ENCODE measurements around the gene SUV39H1.
A peak's percentile ranks its signal among the peaks of the same experiment; 100 is the strongest.
"Not testable (repeated sequence)": the region's sequence is repeated elsewhere in the genome, so short reads cannot be mapped to it uniquely, and the experiment has no call there.

The SUV39H1 gene

DNA sequence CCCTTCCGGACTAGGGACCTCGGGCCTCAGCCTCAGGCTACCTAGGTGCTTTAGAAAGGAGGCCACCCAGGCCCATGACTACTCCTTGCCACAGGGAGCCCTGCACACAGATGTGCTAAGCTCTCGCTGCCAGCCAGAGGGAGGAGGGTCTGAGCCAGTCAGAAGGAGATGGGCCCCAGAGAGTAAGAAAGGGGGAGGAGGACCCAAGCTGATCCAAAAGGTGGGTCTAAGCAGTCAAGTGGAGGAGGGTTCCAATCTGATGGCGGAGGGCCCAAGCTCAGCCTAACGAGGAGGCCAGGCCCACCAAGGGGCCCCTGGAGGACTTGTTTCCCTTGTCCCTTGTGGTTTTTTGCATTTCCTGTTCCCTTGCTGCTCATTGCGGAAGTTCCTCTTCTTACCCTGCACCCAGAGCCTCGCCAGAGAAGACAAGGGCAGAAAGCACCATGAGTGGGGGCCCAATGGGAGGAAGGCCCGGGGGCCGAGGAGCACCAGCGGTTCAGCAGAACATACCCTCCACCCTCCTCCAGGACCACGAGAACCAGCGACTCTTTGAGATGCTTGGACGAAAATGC lies 13.0 kb upstream of the SUV39H1 start, which contains the start of gene WAS:
Gene WAS, plus strand, starts transcription at position 389 of the 572 bp plus-strand sequence. Its CDS starts 55 bp downstream, at position 444.
- no peak within 1 kb of the TSS for H3K4me3 ChIP-seq
- H3K9ac ChIP-seq (ENCODE audit: insufficient read length): no peak within 1 kb of the TSS
- no peaks in the 10 kb centered on the region for H3K36me3 ChIP-seq (ENCODE audit: insufficient read depth, low read length)
- TF ChIP-seq FOXP2 (optimal IDR thresholded peaks at IDR 0.05; ENCODE audit: control extremely low read depth, extremely low read length, insufficient read depth): no peak
- TF ChIP-seq POLR2AphosphoS5 (IDR thresholded peaks at IDR 0.05; ENCODE audit: borderline replicate concordance, low read depth, low read length): no peak
- no peak for TF ChIP-seq EZH2 (IDR thresholded peaks at IDR 0.05)
- no peak within 1 kb of the TSS for H3K27ac ChIP-seq
- DNase-seq (ENCODE audit: low read depth, low spot score): no peak
- no peaks in the 10 kb centered on the region for H3K9me3 ChIP-seq (ENCODE audit: low read depth, low read length)

DNA sequence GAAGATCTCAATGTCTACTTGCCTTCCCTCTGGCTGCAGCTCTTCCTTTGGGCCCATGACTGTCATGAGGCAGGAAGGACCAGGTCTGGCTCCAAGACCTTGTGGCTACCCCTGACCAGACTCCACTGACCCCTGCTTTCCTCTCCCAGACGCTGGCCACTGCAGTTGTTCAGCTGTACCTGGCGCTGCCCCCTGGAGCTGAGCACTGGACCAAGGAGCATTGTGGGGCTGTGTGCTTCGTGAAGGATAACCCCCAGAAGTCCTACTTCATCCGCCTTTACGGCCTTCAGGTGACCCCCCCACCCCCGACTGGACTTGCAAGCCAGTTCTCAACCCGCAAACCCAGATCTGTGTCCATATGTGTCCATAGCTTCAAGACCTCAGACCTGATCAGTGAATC lies 12.4 kb upstream of the SUV39H1 start:
- Histone ChIP-seq H3K4me3 (no peak overlapping the region), H3K9me3 (ENCODE audit: low read depth, low read length) (no peaks in the 10 kb centered on the region), H3K36me3 (ENCODE audit: insufficient read depth, low read length) (no peaks in the 10 kb centered on the region), H3K9ac (ENCODE audit: insufficient read length) (no peak overlapping the region), H3K27ac (no peak overlapping the region)
- TF ChIP-seq POLR2AphosphoS5 (IDR thresholded peaks at IDR 0.05; ENCODE audit: borderline replicate concordance, low read depth, low read length) (no peak), FOXP2 (optimal IDR thresholded peaks at IDR 0.05; ENCODE audit: control extremely low read depth, extremely low read length, insufficient read depth) (no peak), EZH2 (IDR thresholded peaks at IDR 0.05) (no peak)
- DNase-seq (ENCODE audit: low read depth, low spot score): no peak

DNA sequence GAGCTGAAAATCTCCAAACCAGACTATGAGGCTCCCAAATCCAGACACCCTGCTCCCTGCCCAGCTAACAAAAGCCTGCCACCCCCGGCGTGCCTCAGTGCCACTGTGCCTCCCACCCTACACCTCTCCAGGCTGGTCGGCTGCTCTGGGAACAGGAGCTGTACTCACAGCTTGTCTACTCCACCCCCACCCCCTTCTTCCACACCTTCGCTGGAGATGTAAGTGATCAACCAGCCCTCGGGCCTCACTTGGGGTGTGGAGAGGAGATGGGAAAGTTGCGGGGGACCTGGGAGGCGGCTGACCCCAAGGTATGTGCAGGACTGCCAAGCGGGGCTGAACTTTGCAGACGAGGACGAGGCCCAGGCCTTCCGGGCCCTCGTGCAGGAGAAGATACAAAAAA lies 11.1 kb upstream of the SUV39H1 start:
- H3K27ac ChIP-seq: no peak overlapping the region
- TF ChIP-seq EZH2 (IDR thresholded peaks at IDR 0.05) (no peak), FOXP2 (optimal IDR thresholded peaks at IDR 0.05; ENCODE audit: control extremely low read depth, extremely low read length, insufficient read depth) (no peak), POLR2AphosphoS5 (IDR thresholded peaks at IDR 0.05; ENCODE audit: borderline replicate concordance, low read depth, low read length) (no peak)
- H3K9me3 ChIP-seq (ENCODE audit: low read depth, low read length): no peaks in the 10 kb centered on the region
- H3K9ac ChIP-seq (ENCODE audit: insufficient read length): no peak overlapping the region
- no peak for DNase-seq (ENCODE audit: low read depth, low spot score)
- no peak overlapping the region for H3K4me3 ChIP-seq
- H3K36me3 ChIP-seq (ENCODE audit: insufficient read depth, low read length): no peaks in the 10 kb centered on the region

DNA sequence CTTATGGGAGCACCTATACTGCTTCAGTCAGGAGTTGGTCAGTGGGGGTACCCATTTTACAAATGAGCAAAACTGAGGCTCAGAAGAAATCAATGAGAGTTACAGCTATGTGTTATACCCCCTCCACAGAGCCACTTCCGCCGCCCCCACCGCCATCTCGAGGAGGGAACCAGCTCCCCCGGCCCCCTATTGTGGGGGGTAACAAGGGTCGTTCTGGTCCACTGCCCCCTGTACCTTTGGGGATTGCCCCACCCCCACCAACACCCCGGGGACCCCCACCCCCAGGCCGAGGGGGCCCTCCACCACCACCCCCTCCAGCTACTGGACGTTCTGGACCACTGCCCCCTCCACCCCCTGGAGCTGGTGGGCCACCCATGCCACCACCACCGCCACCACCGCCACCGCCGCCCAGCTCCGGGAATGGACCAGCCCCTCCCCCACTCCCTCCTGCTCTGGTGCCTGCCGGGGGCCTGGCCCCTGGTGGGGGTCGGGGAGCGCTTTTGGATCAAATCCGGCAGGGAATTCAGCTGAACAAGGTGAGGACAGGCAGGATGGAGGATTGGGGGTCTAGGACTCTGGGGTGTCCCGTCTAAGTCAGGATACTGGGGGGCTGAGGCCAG lies 7.9 kb upstream of the SUV39H1 start:
- H3K4me3 ChIP-seq: no peak overlapping the region
- no peaks in the 10 kb centered on the region for H3K9me3 ChIP-seq (ENCODE audit: low read depth, low read length)
- no peaks in the 10 kb centered on the region for H3K36me3 ChIP-seq (ENCODE audit: insufficient read depth, low read length)
- no peak for TF ChIP-seq EZH2 (IDR thresholded peaks at IDR 0.05)
- no peak for TF ChIP-seq FOXP2 (optimal IDR thresholded peaks at IDR 0.05; ENCODE audit: control extremely low read depth, extremely low read length, insufficient read depth)
- TF ChIP-seq POLR2AphosphoS5 (IDR thresholded peaks at IDR 0.05; ENCODE audit: borderline replicate concordance, low read depth, low read length): no peak
- no peak for DNase-seq (ENCODE audit: low read depth, low spot score)
- H3K9ac ChIP-seq (ENCODE audit: insufficient read length): no peak overlapping the region
- no peak overlapping the region for H3K27ac ChIP-seq

DNA sequence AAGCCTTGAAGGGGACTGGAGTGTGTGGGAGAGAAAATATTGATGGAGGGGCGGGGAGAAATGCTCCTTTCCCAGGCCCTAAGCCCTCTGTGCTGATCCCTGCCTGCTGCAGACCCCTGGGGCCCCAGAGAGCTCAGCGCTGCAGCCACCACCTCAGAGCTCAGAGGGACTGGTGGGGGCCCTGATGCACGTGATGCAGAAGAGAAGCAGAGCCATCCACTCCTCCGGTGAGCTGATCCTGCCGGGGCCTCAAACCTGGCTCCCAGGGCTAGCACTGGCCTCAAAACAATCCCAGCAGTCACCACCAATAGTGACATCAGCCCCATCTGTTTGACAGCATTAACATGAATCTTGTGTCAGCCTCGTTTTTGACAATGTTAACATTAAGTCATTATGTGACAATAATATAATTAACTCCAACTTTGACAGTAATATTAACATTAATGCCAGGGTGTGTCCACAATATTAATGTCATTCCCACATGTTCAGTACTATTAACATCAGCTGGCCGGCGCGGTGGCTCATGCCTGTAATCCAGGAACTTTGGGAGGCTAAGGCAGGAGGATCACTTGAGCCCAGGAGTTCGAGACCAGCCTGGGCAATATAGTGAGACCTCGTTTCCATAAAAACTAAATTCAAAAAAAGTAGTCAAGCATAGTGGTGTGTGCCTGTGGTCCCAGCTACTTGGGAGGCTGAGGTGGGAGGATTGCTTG lies 7.2 kb upstream of the SUV39H1 start:
- no peak overlapping the region for H3K4me3 ChIP-seq
- DNase-seq (ENCODE audit: low read depth, low spot score): no peak
- no peak overlapping the region for H3K27ac ChIP-seq
- TF ChIP-seq POLR2AphosphoS5 (IDR thresholded peaks at IDR 0.05; ENCODE audit: borderline replicate concordance, low read depth, low read length) (no peak), EZH2 (IDR thresholded peaks at IDR 0.05) (no peak), FOXP2 (optimal IDR thresholded peaks at IDR 0.05; ENCODE audit: control extremely low read depth, extremely low read length, insufficient read depth) (no peak)
- no peak overlapping the region for H3K9ac ChIP-seq (ENCODE audit: insufficient read length)
- no peaks in the 10 kb centered on the region for H3K9me3 ChIP-seq (ENCODE audit: low read depth, low read length)
- H3K36me3 ChIP-seq (ENCODE audit: insufficient read depth, low read length): no peaks in the 10 kb centered on the region

DNA sequence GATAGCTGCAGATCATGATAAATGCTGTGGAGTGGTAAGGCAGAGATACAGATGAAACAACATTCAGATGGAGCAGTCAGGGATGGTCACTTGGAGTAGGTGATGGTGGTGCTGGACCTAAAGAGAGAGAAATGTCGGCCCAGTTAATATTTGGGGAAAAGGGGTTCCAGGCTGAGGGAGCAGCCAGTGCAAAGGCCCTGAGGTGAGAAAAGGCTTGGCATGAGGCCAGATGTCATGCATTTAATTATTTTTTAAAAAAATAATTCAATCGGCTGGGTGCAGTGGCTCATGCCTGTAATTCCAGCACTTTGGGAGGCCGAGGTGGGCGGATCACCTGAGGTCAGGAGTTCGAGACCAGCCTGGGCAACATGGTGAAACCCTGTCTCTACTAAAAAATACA lies 4.8 kb upstream of the SUV39H1 start:
- not testable (repeated sequence) for H3K4me3 ChIP-seq; DNase-seq (ENCODE audit: low read depth, low spot score); H3K9ac ChIP-seq (ENCODE audit: insufficient read length); H3K27ac ChIP-seq; H3K36me3 ChIP-seq (ENCODE audit: insufficient read depth, low read length); H3K9me3 ChIP-seq (ENCODE audit: low read depth, low read length)

DNA sequence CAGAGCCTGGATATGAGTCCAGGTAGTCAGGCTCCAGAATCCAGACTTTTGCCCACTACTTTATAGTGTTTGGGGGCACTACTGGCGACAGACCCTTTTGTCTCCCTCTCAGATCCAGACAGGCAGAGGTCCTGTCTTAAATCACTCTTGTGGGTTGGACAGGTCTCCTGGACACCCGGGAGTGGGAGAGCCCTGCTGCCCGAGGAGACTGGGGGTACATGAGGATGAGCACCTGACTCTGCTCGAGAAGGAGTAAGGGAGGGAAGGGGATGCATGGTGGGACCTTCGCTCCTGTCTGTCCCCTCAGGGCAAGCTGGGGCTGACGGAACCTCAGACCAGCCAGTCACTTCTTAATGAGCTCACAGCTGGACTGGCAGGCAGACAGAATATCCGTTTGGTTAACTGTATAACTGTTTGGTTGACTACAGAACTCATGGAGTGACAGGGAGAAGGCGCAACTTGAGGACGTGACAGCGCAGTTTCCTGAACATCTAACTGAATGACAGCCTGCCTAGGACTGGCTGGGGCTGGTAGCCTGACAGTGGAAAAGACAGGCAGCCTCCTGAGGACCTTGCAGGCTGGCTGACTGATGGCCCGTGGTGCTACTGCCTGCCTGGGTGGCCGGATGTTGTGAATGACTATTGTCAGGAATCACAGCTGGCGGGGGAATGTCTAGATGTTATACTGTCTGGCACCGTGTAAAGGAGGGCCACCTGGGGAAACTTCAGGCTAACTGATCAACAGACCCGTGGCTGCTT lies 1.6 kb upstream of the SUV39H1 start:
- Histone ChIP-seq H3K4me3 (no peak overlapping the region), H3K9ac (ENCODE audit: insufficient read length) (no peak overlapping the region), H3K27ac (no peak overlapping the region), H3K36me3 (ENCODE audit: insufficient read depth, low read length) (peaks cover 6% of the 10 kb centered on the region; the same call in 1 of the 2 replicates), H3K9me3 (ENCODE audit: low read depth, low read length) (no peaks in the 10 kb centered on the region)
- DNase-seq (ENCODE audit: low read depth, low spot score): no peak
- TF ChIP-seq EZH2 (IDR thresholded peaks at IDR 0.05) (no peak), POLR2AphosphoS5 (IDR thresholded peaks at IDR 0.05; ENCODE audit: borderline replicate concordance, low read depth, low read length) (no peak), FOXP2 (optimal IDR thresholded peaks at IDR 0.05; ENCODE audit: control extremely low read depth, extremely low read length, insufficient read depth) (no peak)

DNA sequence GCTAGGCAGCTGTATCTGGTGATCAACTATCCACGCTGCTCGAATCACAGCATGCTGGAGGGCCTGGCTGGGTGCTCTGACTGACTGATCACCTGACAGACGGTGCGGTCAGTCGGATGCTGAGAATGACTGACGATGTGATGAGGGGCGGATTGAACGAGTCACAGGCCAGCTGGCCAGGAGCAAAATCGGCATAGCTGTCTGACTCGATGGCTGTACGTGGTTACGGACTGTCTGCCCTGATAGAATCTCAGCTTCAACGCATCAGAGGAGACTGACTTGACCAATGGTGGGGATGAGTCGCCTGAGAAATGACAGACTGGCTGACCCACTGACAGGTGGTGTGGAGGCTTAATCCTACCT lies 1.0 kb upstream of the SUV39H1 start:
- H3K9ac ChIP-seq (ENCODE audit: insufficient read length): peak overlapping the region; percentile 83
- no peak overlapping the region for H3K27ac ChIP-seq
- TF ChIP-seq FOXP2 (optimal IDR thresholded peaks at IDR 0.05; ENCODE audit: control extremely low read depth, extremely low read length, insufficient read depth) (no peak), POLR2AphosphoS5 (IDR thresholded peaks at IDR 0.05; ENCODE audit: borderline replicate concordance, low read depth, low read length) (no peak), EZH2 (IDR thresholded peaks at IDR 0.05) (no peak)
- H3K4me3 ChIP-seq: peak overlapping the region; percentile 79
- H3K9me3 ChIP-seq (ENCODE audit: low read depth, low read length): no peaks in the 10 kb centered on the region
- no peak for DNase-seq (ENCODE audit: low read depth, low spot score)
- H3K36me3 ChIP-seq (ENCODE audit: insufficient read depth, low read length): peaks cover 12% of the 10 kb centered on the region; the same call in 1 of the 2 replicates
